Mesothelial cell of epicardium (in vitro differentiated cells): ENCODE data around the gene ADGRL2. TPM values are rescaled to one million over a fixed set of nuclear protein-coding genes. Genes with fewer than 3 reads are reported as not detected.

Source experiments
- DNase-seq, 2 experiments: peaks; one replicate each; pipeline ENCODE4 v3.0.0; 2021; ENCODE audit warnings: low spot score in 2 of 2; ENCODE audit not compliant: unreplicated experiment in 2 of 2
- H3K27ac Mint-ChIP-seq: 2 replicates; pipeline ENCODE4 v1.8.0; 2021; ENCODE audit warnings: mixed read lengths
- H3K27me3 Mint-ChIP-seq: 2 replicates; pipeline ENCODE4 v1.8.0; 2021; ENCODE audit warnings: low read depth, mixed read lengths
- H3K36me3 Mint-ChIP-seq: 2 replicates; pipeline ENCODE4 v1.8.0; 2021; ENCODE audit warnings: mixed read lengths
- H3K4me1 Mint-ChIP-seq: 2 replicates; pipeline ENCODE4 v1.8.0; 2021; ENCODE audit warnings: mixed read lengths
- H3K4me3 Mint-ChIP-seq: 2 replicates; pipeline ENCODE4 v1.8.0; 2021; ENCODE audit warnings: mild to moderate bottlenecking, moderate library complexity, mixed read lengths
- H3K9me3 Mint-ChIP-seq: 2 replicates; pipeline ENCODE4 v1.8.0; 2021; ENCODE audit warnings: mixed read lengths
- CTCF ChIP-seq: fragments of 200-600 bp; sonication (generic); IDR thresholded peaks from one replicate; pipeline ENCODE4 v1.5.0; 2021; ENCODE audit warnings: antibody characterized with exemption; ENCODE audit not compliant: unreplicated experiment
- total RNA-seq: library from RNA; stranded (reverse); gene quantifications from 3 replicates; pipeline ENCODE4 v1.2.1, GENCODE V29; 2021

ADGRL2 gene
- total RNA-seq, 1 donor from 2014 or later = 83.4 TPM

- Mint-ChIP-seq H3K27ac (no peak overlapping the region), H3K9me3 (no peaks in the 10 kb centered on the region), H3K36me3 (no peaks in the 10 kb centered on the region), H3K4me3 (no peak overlapping the region), H3K27me3 (no peaks in the 10 kb centered on the region), H3K4me1 (peaks cover 8% of the 10 kb centered on the region)
- DNase-seq = no peak
- TF ChIP-seq CTCF = no peak
Measured at GRCh38 chr1:81894867-81895266, 94.1 kb downstream of the ADGRL2 start.

GRCh38 chr1:81899214-81899821, 98.6 kb downstream of the ADGRL2 start:
- Mint-ChIP-seq H3K36me3 (peaks cover 3% of the 10 kb centered on the region), H3K27me3 (no peaks in the 10 kb centered on the region), H3K4me3 (no peak overlapping the region), H3K4me1 (peaks cover 4% of the 10 kb centered on the region), H3K27ac (no peak overlapping the region), H3K9me3 (no peaks in the 10 kb centered on the region)
- no peak for TF ChIP-seq CTCF
- DNase-seq = no peak

- Mint-ChIP-seq H3K36me3 (peaks cover 12% of the 10 kb centered on the region), H3K4me1 (peaks cover 4% of the 10 kb centered on the region)
Measured at GRCh38 chr1:81907575-81907974, 106.8 kb downstream of the ADGRL2 start.

GRCh38 chr1:81912383-81912782, 111.6 kb downstream of the ADGRL2 start:
- Mint-ChIP-seq H3K4me1 (peaks cover 6% of the 10 kb centered on the region), H3K27me3 (no peaks in the 10 kb centered on the region), H3K36me3 (peaks cover 12% of the 10 kb centered on the region), H3K9me3 (no peaks in the 10 kb centered on the region), H3K4me3 (no peak overlapping the region), H3K27ac (peak overlapping the region; percentile 18)
- no peak for TF ChIP-seq CTCF
- no peak for DNase-seq

More at GRCh38 chr1:81907575-81907974, 106.8 kb downstream of the ADGRL2 start:
- no peak overlapping the region for H3K4me3 Mint-ChIP-seq
- TF ChIP-seq CTCF = no peak
- no peaks in the 10 kb centered on the region for H3K27me3 Mint-ChIP-seq
- no peak overlapping the region for H3K27ac Mint-ChIP-seq
- no peak for DNase-seq
- H3K9me3 Mint-ChIP-seq = no peaks in the 10 kb centered on the region

GRCh38 chr1:81915937-81916336, 115.2 kb downstream of the ADGRL2 start:
- Mint-ChIP-seq H3K4me1 (peaks cover 23% of the 10 kb centered on the region), H3K4me3 (no peak overlapping the region), H3K27me3 (no peaks in the 10 kb centered on the region), H3K36me3 (no peaks in the 10 kb centered on the region), H3K27ac (no peak overlapping the region), H3K9me3 (no peaks in the 10 kb centered on the region)
- TF ChIP-seq CTCF = no peak
- DNase-seq = no peak
